Loucy (cell line): ENCODE results near the gene ECM2.

Experiments used
- CTCF ChIP-seq: fragments of 200-600 bp; sonication (generic); conservative IDR thresholded peaks from 2 replicates; pipeline ENCODE4 v1.5.1; 2014; ENCODE audit warnings: mild to moderate bottlenecking, antibody characterized with exemption, low read length
- EZH2phosphoT487 ChIP-seq: fragments of 200-600 bp; IDR thresholded peaks from 2 replicates; pipeline ENCODE4 v1.6.1; 2018; ENCODE audit warnings: antibody characterized with exemption, mild to moderate bottlenecking, moderate library complexity, borderline replicate concordance

GRCh38 chr9:92463984-92464383 lies 71.8 kb downstream of the ECM2 start:
- TF ChIP-seq CTCF = no peak
- no peak for TF ChIP-seq EZH2phosphoT487
